HEK293 (cell line): ENCODE data around the gene FAM89B.

Experiments used
- CTCF ChIA-PET: fragments of 350-600 bp; formaldehyde crosslinking; extraction: SDS; loops from one replicate; lab custom pipeline; 2021; ENCODE audit warnings: antibody characterized with exemption; lab: Yijun Ruan, JAX
- POLR2A ChIA-PET: fragments of 300-600 bp; formaldehyde crosslinking; extraction: SDS; loops from one replicate; lab custom pipeline; 2020; ENCODE audit warnings: antibody characterized with exemption, inconsistent platforms; lab: Yijun Ruan, JAX
- H3K27ac ChIP-seq: fragments of 200-500 bp; sonication (Bioruptor generic); 2 replicates; pipeline ENCODE4 v1.5.1; 2014; ENCODE audit warnings: low read depth, low read length, control low read depth, inconsistent platforms; ENCODE audit errors: extremely low read depth
- H3K36me3 ChIP-seq, 2 experiments: fragments of 200-500 bp in 1 of 2; sonication (Bioruptor generic) in 1 of 2; 1 replicate in 1 of 2; 2 replicates in 1 of 2; pipeline ENCODE4 v1.5.1; 2014 to 2017; ENCODE audit warnings: inconsistent platforms in 2 of 2, low read length in 2 of 2; ENCODE audit not compliant: control insufficient read depth in 2 of 2, insufficient read depth in 1 of 2
- H3K4me1 ChIP-seq: fragments of 200-500 bp; sonication (Bioruptor generic); 2 replicates; pipeline ENCODE4 v1.5.1; 2014; ENCODE audit warnings: mild to moderate bottlenecking, low read length, inconsistent platforms; ENCODE audit not compliant: control insufficient read depth, insufficient read depth
- H3K4me3 ChIP-seq: 2 replicates; pipeline ENCODE4 v1.5.1; 2011; ENCODE audit warnings: low read depth, mild to moderate bottlenecking, control low read depth, low read length, moderate library complexity
- H3K9me3 ChIP-seq: fragments of 200-500 bp; sonication (Bioruptor generic); 2 replicates; pipeline ENCODE4 v1.5.1; 2014; ENCODE audit warnings: low read depth, low read length, inconsistent platforms; ENCODE audit not compliant: control insufficient read depth, insufficient read depth
- BCL11B ChIP-seq: fragments of 450-650 bp; formaldehyde crosslinking; IDR thresholded peaks from 2 replicates; pipeline ENCODE4 v1.5.1; 2016; ENCODE audit warnings: low read depth, missing biosample characterization, missing genetic modification characterization
- KLF7 ChIP-seq: fragments of 450-650 bp; formaldehyde crosslinking; IDR thresholded peaks from 2 replicates; pipeline ENCODE4 v1.5.1; 2016; ENCODE audit warnings: missing biosample characterization, missing genetic modification characterization, borderline replicate concordance
- MZF1 ChIP-seq: fragments of 450-650 bp; formaldehyde crosslinking; IDR thresholded peaks from 2 replicates; pipeline ENCODE4 v1.5.1; 2017; ENCODE audit warnings: missing biosample characterization, missing genetic modification characterization, borderline replicate concordance
- SCRT2 ChIP-seq: fragments of 450-650 bp; formaldehyde crosslinking; IDR thresholded peaks from 2 replicates; pipeline ENCODE4 v1.5.1; 2016; ENCODE audit warnings: missing biosample characterization, missing genetic modification characterization
- SP3 ChIP-seq: fragments of 450-650 bp; formaldehyde crosslinking; IDR thresholded peaks from 2 replicates; pipeline ENCODE4 v1.5.1; 2016; ENCODE audit warnings: missing biosample characterization, missing genetic modification characterization
- YY1 ChIP-seq: fragments of 450-650 bp; formaldehyde crosslinking; IDR thresholded peaks from 2 replicates; pipeline ENCODE4 v1.5.1; 2018; ENCODE audit warnings: missing biosample characterization, missing genetic modification characterization
- ZNF10 ChIP-seq: fragments of 450-650 bp; formaldehyde crosslinking; IDR thresholded peaks from 2 replicates; pipeline ENCODE4 v1.5.1; 2017; ENCODE audit warnings: missing biosample characterization, missing genetic modification characterization
- ZNF138 ChIP-seq: fragments of 450-650 bp; formaldehyde crosslinking; IDR thresholded peaks from 2 replicates; pipeline ENCODE4 v1.5.1; 2016; ENCODE audit warnings: missing biosample characterization, missing genetic modification characterization, borderline replicate concordance
- ZNF140 ChIP-seq: fragments of 450-650 bp; formaldehyde crosslinking; IDR thresholded peaks from 2 replicates; pipeline ENCODE4 v1.5.1; 2016; ENCODE audit warnings: missing biosample characterization, missing genetic modification characterization
- ZNF16 ChIP-seq: fragments of 450-650 bp; formaldehyde crosslinking; IDR thresholded peaks from 2 replicates; pipeline ENCODE4 v1.5.1; 2016; ENCODE audit warnings: low read depth, missing biosample characterization, missing genetic modification characterization
- ZNF248 ChIP-seq: fragments of 450-650 bp; formaldehyde crosslinking; IDR thresholded peaks from 2 replicates; pipeline ENCODE4 v1.5.1; 2017; ENCODE audit warnings: missing biosample characterization, missing genetic modification characterization
- ZNF366 ChIP-seq: fragments of 450-650 bp; formaldehyde crosslinking; conservative IDR thresholded peaks from 2 replicates; pipeline ENCODE4 v1.5.1; 2016; ENCODE audit warnings: missing biosample characterization, missing genetic modification characterization
- ZNF391 ChIP-seq: fragments of 450-650 bp; formaldehyde crosslinking; IDR thresholded peaks from 2 replicates; pipeline ENCODE4 v1.5.1; 2016; ENCODE audit warnings: low read depth, missing biosample characterization, missing genetic modification characterization, borderline replicate concordance
- ZNF501 ChIP-seq: fragments of 450-650 bp; formaldehyde crosslinking; IDR thresholded peaks from 2 replicates; pipeline ENCODE4 v1.5.1; 2016; ENCODE audit warnings: missing biosample characterization, missing genetic modification characterization
- ZNF521 ChIP-seq: fragments of 450-650 bp; formaldehyde crosslinking; IDR thresholded peaks from 2 replicates; pipeline ENCODE4 v1.5.1; 2017; ENCODE audit warnings: missing biosample characterization, mild to moderate bottlenecking, missing genetic modification characterization
- ZNF561 ChIP-seq: fragments of 450-650 bp; IDR thresholded peaks from 2 replicates; pipeline ENCODE4 v1.5.1; 2018; ENCODE audit warnings: missing biosample characterization, missing genetic modification characterization, borderline replicate concordance
- ZNF701 ChIP-seq: fragments of 450-650 bp; formaldehyde crosslinking; IDR thresholded peaks from 2 replicates; pipeline ENCODE4 v1.5.1; 2016; ENCODE audit warnings: missing biosample characterization, missing genetic modification characterization
- ZNF768 ChIP-seq: fragments of 450-650 bp; formaldehyde crosslinking; IDR thresholded peaks from 2 replicates; pipeline ENCODE4 v1.5.1; 2018; ENCODE audit warnings: missing biosample characterization, mild to moderate bottlenecking, missing genetic modification characterization
- ZNF792 ChIP-seq: fragments of 450-650 bp; formaldehyde crosslinking; IDR thresholded peaks from 2 replicates; pipeline ENCODE4 v1.5.1; 2016; ENCODE audit warnings: missing biosample characterization, missing genetic modification characterization
- ZSCAN16 ChIP-seq: fragments of 450-650 bp; formaldehyde crosslinking; IDR thresholded peaks from 2 replicates; pipeline ENCODE4 v1.5.1; 2016; ENCODE audit warnings: missing biosample characterization, missing genetic modification characterization
- TF ChIP-seq, protein P1 (sequence below): fragments of 450-650 bp; formaldehyde crosslinking; IDR thresholded peaks from 2 replicates; pipeline ENCODE4 v1.5.1; 2016; ENCODE audit warnings: missing biosample characterization, missing genetic modification characterization
- TF ChIP-seq, protein P2 (sequence below): fragments of 450-650 bp; formaldehyde crosslinking; IDR thresholded peaks from 2 replicates; pipeline ENCODE4 v1.5.1; 2016; ENCODE audit warnings: missing biosample characterization, missing genetic modification characterization
- TF ChIP-seq, protein P3 (sequence below): fragments of 450-650 bp; formaldehyde crosslinking; IDR thresholded peaks from 2 replicates; pipeline ENCODE4; 2016; ENCODE audit warnings: missing biosample characterization, missing genetic modification characterization
- TF ChIP-seq, protein P4 (sequence below): fragments of 450-650 bp; formaldehyde crosslinking; IDR thresholded peaks from 2 replicates; pipeline ENCODE4 v1.5.1; 2016; ENCODE audit warnings: missing biosample characterization, missing genetic modification characterization

The FAM89B gene

DNA sequence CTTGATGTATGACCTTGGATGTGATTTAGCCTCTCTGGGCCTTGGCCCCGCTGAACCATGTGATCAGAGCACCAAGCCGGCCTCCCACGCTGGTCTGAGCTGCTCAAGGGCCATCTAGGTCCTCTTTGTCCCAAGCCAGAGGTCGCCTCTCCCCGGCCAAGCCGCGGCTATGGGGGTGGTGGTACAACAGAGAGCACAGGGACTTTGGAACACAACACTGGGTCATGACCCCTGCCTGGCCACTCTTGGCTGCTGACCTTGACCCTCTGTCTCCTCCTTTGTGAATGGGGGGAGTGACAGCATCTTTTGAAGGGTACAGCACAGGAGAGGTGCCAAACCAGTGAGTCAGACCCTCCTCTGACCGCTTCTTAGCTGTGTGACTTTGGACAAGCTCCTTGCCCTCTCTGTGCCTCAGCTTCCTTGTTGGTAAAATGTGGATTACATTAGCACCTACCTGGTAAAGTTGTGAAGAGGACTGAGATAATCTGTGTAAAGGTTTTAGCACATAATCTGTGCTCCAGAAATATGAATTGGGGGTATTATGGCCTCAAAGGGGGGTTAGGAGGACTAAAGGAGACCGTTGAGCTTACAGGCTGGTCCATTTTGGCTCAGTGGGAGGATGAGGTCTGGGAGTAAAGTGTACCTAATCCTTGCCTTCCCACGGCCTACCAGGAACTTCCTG, 42.7 kb upstream of the FAM89B start:
- H3K36me3 ChIP-seq = peaks cover 6 to 79% of the 10 kb centered on the region in 2 experiments; a peak in 2 of 3 replicates
- POLR2A ChIA-PET = interaction anchor here (1.5 to 3.0 kb wide), 2 partner anchors 11 to 42 kb away, joined by 3 to 12 read pairs; no protein-coding TSS in a partner anchor
- peak; percentile 77 for TF ChIP-seq ZNF768
- TF ChIP-seq BCL11B (tag by site-specific recombination) = 0 out of 2 replicates have a peak, but pooled peaks have one; percentile 33
- no peak for TF ChIP-seq ZNF140

DNA sequence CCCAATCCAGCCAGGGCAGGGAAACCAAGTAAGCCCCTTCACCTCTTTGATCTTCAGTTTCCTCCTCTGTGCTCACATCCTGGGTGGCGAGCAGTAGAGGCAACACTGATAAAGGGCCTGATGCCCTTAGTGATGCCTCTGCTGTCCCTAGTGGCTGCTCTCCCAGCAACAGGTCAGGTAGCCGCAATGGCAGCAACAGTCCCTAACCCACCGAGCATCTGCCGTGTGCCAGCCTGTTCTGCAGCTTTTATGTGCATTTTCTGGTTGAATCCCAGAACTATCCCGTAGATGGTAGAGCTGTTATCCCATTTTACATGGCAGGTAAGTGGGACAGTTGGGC, 42.2 kb upstream of the FAM89B start:
- H3K27ac ChIP-seq = no peak overlapping the region
- H3K36me3 ChIP-seq = peaks cover 6 to 84% of the 10 kb centered on the region in 2 experiments; a peak in 2 of 3 replicates
- TF ChIP-seq, protein P1, sequence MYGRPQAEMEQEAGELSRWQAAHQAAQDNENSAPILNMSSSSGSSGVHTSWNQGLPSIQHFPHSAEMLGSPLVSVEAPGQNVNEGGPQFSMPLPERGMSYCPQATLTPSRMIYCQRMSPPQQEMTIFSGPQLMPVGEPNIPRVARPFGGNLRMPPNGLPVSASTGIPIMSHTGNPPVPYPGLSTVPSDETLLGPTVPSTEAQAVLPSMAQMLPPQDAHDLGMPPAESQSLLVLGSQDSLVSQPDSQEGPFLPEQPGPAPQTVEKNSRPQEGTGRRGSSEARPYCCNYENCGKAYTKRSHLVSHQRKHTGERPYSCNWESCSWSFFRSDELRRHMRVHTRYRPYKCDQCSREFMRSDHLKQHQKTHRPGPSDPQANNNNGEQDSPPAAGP (tag by site-specific recombination) = no peak
- TF ChIP-seq ZNF701 (no peak), ZNF521 (tag by site-specific recombination) (no peak), ZNF16 (tag by site-specific recombination) (no peak), ZNF10 (no peak), ZNF391 (tag by site-specific recombination) (no peak), SCRT2 (tag by site-specific recombination) (peak; percentile 79), MZF1 (tag by site-specific recombination) (no peak)
- TF ChIP-seq, protein P2, sequence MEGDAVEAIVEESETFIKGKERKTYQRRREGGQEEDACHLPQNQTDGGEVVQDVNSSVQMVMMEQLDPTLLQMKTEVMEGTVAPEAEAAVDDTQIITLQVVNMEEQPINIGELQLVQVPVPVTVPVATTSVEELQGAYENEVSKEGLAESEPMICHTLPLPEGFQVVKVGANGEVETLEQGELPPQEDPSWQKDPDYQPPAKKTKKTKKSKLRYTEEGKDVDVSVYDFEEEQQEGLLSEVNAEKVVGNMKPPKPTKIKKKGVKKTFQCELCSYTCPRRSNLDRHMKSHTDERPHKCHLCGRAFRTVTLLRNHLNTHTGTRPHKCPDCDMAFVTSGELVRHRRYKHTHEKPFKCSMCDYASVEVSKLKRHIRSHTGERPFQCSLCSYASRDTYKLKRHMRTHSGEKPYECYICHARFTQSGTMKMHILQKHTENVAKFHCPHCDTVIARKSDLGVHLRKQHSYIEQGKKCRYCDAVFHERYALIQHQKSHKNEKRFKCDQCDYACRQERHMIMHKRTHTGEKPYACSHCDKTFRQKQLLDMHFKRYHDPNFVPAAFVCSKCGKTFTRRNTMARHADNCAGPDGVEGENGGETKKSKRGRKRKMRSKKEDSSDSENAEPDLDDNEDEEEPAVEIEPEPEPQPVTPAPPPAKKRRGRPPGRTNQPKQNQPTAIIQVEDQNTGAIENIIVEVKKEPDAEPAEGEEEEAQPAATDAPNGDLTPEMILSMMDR = 0 out of 2 replicates have a peak, but pooled peaks have one; percentile 19
- H3K4me1 ChIP-seq = peaks cover 4% of the 10 kb centered on the region; the same call in 1 of the 2 replicates
- H3K9me3 ChIP-seq = no peaks in the 10 kb centered on the region
- ChIA-PET POLR2A (interaction anchor here (1.5 to 3.0 kb wide), 2 partner anchors 10 to 42 kb away, joined by 3 to 12 read pairs; no protein-coding TSS in a partner anchor), CTCF (interaction anchor here (0.7 to 3.4 kb wide), 5 partner anchors 11 to 59 kb away, joined by 3 to 21 read pairs (median 4); no protein-coding TSS in a partner anchor)
- H3K4me3 ChIP-seq = no peak overlapping the region

More for the DNA sequence above, 42.7 kb upstream of the FAM89B start:
- no peaks in the 10 kb centered on the region for H3K9me3 ChIP-seq
- no peak overlapping the region for H3K4me3 ChIP-seq
- H3K27ac ChIP-seq = no peak overlapping the region
- peaks cover 4% of the 10 kb centered on the region; the same call in 1 of the 2 replicates for H3K4me1 ChIP-seq
- CTCF ChIA-PET = interaction anchor here (0.6 to 3.4 kb wide), 4 partner anchors 12 to 514 kb away, joined by 3 to 21 read pairs (median 5); no protein-coding TSS in a partner anchor

DNA sequence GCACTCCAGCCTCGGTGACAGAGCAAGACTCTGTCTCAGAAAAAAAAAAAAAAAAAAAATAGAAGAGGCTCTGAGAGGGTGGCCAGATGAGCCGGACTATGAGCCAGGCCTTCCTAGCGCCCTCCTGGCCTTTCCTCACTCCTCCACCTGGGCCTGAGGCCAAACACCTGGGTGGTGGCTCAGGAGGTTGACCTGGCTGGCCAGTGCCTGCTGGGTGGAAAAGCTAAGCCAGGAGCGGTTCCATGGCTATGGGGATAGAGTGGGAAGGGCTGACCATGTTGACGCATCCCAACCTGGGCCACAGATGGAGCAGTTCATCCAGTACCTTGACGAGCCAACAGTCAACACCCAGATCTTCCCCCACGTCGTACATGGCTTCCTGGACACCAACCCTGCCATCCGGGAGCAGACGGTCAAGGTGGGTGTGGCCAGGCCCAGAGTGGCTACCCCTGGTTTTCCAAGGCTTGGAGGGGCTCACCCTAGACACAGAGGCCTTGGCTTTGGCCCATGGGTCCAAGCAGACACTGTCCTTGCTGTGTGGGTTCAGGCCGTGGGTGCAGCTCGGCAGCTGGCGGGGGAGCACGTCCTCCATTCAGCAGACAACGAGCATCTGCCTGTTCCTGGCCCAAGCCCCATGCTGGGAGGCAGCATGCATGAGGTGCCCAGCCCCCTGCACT, 39.8 kb upstream of the FAM89B start:
- H3K4me3 ChIP-seq = no peak overlapping the region
- ChIA-PET CTCF (interaction anchor here (0.9 to 1.4 kb wide), 2 partner anchors 39 to 129 kb away, joined by 3 read pairs; no protein-coding TSS in a partner anchor), POLR2A (interaction anchor here (0.6 kb wide), 1 partner anchor 363 kb away, joined by 4 read pairs; no protein-coding TSS in a partner anchor)
- H3K27ac ChIP-seq = no peak overlapping the region
- H3K4me1 ChIP-seq = no peaks in the 10 kb centered on the region
- peaks cover 6 to 90% of the 10 kb centered on the region in 2 experiments; a peak in 2 of 3 replicates for H3K36me3 ChIP-seq
- H3K9me3 ChIP-seq = no peaks in the 10 kb centered on the region
- TF ChIP-seq ZNF792 (no peak), YY1 (tag by site-specific recombination) (no peak), KLF7 (tag by site-specific recombination) (no peak), ZNF138 (tag by site-specific recombination) (no peak), ZSCAN16 (no peak), ZNF248 (tag by site-specific recombination) (no peak), ZNF366 (tag by site-specific recombination) (no peak), ZNF501 (no peak), ZNF561 (tag by site-specific recombination) (no peak), SP3 (tag by site-specific recombination) (no peak)
- TF ChIP-seq, protein P3, sequence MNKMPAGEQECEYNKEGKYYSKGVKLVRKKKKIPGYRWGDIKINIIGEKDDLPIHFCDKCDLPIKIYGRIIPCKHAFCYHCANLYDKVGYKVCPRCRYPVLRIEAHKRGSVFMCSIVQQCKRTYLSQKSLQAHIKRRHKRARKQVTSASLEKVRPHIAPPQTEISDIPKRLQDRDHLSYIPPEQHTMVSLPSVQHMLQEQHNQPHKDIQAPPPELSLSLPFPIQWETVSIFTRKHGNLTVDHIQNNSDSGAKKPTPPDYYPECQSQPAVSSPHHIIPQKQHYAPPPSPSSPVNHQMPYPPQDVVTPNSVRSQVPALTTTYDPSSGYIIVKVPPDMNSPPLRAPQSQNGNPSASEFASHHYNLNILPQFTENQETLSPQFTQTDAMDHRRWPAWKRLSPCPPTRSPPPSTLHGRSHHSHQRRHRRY = no peak
- TF ChIP-seq, protein P4, sequence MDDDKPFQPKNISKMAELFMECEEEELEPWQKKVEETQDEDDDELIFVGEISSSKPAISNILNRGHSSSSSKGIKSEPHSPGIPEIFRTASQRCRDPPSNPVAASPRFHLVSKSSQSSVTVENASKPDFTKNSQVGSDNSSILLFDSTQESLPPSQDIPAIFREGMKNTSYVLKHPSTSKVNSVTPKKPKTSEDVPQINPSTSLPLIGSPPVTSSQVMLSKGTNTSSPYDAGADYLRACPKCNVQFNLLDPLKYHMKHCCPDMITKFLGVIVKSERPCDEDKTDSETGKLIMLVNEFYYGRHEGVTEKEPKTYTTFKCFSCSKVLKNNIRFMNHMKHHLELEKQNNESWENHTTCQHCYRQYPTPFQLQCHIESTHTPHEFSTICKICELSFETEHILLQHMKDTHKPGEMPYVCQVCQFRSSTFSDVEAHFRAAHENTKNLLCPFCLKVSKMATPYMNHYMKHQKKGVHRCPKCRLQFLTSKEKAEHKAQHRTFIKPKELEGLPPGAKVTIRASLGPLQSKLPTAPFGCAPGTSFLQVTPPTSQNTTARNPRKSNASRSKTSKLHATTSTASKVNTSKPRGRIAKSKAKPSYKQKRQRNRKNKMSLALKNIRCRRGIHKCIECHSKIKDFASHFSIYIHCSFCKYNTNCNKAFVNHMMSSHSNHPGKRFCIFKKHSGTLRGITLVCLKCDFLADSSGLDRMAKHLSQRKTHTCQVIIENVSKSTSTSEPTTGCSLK (tag by site-specific recombination) = no peak
